WTC11 (cell line): ENCODE data around the gene TAF10. TPM values are rescaled to one million over a fixed set of nuclear protein-coding genes. Genes with fewer than 3 reads are reported as not detected.

Experiments used
- ATAC-seq: fragments of 200-7000 bp; cut with Tn5 transposase; 2 replicates; pipeline ENCODE4 v1.10.0; 2021; ENCODE audit warnings: mild to moderate bottlenecking, moderate library complexity
- CTCF ChIA-PET: fragments of 300-600 bp; sonication (Branson Sonifier 250); formaldehyde crosslinking; loops from one replicate; lab custom pipeline; 2021; ENCODE audit warnings: antibody characterized with exemption; lab: Charles Lee
- POLR2A ChIA-PET: fragments of 350-600 bp; sonication (Branson Sonifier 250); formaldehyde crosslinking; loops from one replicate; lab custom pipeline; 2021; ENCODE audit warnings: antibody characterized with exemption; lab: Charles Lee
- DNase-seq: peaks from one replicate; pipeline ENCODE4 v3.0.0; 2021; ENCODE audit warnings: low spot score
- H3K27ac Mint-ChIP-seq: 2 replicates; pipeline ENCODE4 v1.8.0; 2021; ENCODE audit warnings: mixed read lengths
- H3K27me3 Mint-ChIP-seq: 2 replicates; pipeline ENCODE4 v1.8.0; 2021; ENCODE audit warnings: low read depth, mild to moderate bottlenecking, moderate library complexity, mixed read lengths
- H3K36me3 Mint-ChIP-seq: 2 replicates; pipeline ENCODE4 v1.8.0; 2021; ENCODE audit warnings: mixed read lengths
- H3K4me1 Mint-ChIP-seq: 2 replicates; pipeline ENCODE4 v1.8.0; 2022; ENCODE audit warnings: mixed read lengths
- H3K4me3 Mint-ChIP-seq: 2 replicates; pipeline ENCODE4 v1.8.0; 2021; ENCODE audit warnings: mild to moderate bottlenecking, moderate library complexity, mixed read lengths
- H3K9me3 Mint-ChIP-seq: 2 replicates; pipeline ENCODE4 v1.8.0; 2021; ENCODE audit warnings: mixed read lengths
- ATF1 ChIP-seq: sonication (generic); formaldehyde crosslinking; IDR thresholded peaks from 2 replicates; pipeline ENCODE4 v1.8.1; 2023; ENCODE audit warnings: mild to moderate bottlenecking, moderate library complexity, missing genetic modification reagents
- FOXJ3 ChIP-seq: sonication (generic); formaldehyde crosslinking; IDR thresholded peaks from 2 replicates; pipeline ENCODE4 v1.9.0; 2021; ENCODE audit warnings: missing genetic modification reagents, mild to moderate bottlenecking, borderline replicate concordance
- GTF2I ChIP-seq: fragments of 250-450 bp; sonication (Bioruptor Pico); conservative IDR thresholded peaks from 2 replicates; pipeline ENCODE4 v1.4.0; 2021; ENCODE audit warnings: mild to moderate bottlenecking
- JUN ChIP-seq: sonication (generic); formaldehyde crosslinking; IDR thresholded peaks from 2 replicates; pipeline ENCODE4 v1.8.0; 2023; ENCODE audit warnings: mild to moderate bottlenecking, missing genetic modification reagents
- KAT7 ChIP-seq: sonication (generic); formaldehyde crosslinking; IDR thresholded peaks from 2 replicates; pipeline ENCODE4 v1.8.1; 2023; ENCODE audit warnings: missing genetic modification reagents, mild to moderate bottlenecking, borderline replicate concordance
- NFE2L1 ChIP-seq: sonication (generic); formaldehyde crosslinking; IDR thresholded peaks from 2 replicates; pipeline ENCODE4 v1.8.1; 2023; ENCODE audit warnings: missing genetic modification reagents
- NR3C1 ChIP-seq: sonication (generic); formaldehyde crosslinking; conservative IDR thresholded peaks from 2 replicates; pipeline ENCODE4 v1.8.1; 2023; ENCODE audit warnings: low read depth, mild to moderate bottlenecking, missing genetic modification reagents
- ZNF121 ChIP-seq: sonication (generic); formaldehyde crosslinking; IDR thresholded peaks from 2 replicates; pipeline ENCODE4 v1.8.0; 2023; ENCODE audit warnings: missing genetic modification reagents
- total RNA-seq: library from RNA; stranded (reverse); gene quantifications from 3 replicates; pipeline ENCODE4 v1.2.3, GENCODE V29; 2021
- TF ChIP-seq, protein P1 (sequence below): sonication (generic); formaldehyde crosslinking; IDR thresholded peaks from 2 replicates; pipeline ENCODE4 v1.8.1; 2023; ENCODE audit warnings: mild to moderate bottlenecking, missing genetic modification reagents, moderate library complexity
- TF ChIP-seq, protein P2 (sequence below): sonication (generic); formaldehyde crosslinking; IDR thresholded peaks from 2 replicates; pipeline ENCODE4 v1.8.0; 2023; ENCODE audit warnings: missing genetic modification reagents, mild to moderate bottlenecking, borderline replicate concordance
- TF ChIP-seq, protein P3 (sequence below): sonication (generic); formaldehyde crosslinking; IDR thresholded peaks from 2 replicates; pipeline ENCODE4 v1.8.0; 2023; ENCODE audit warnings: mild to moderate bottlenecking, missing genetic modification reagents
- TF ChIP-seq, protein P4 (sequence below): sonication (generic); formaldehyde crosslinking; IDR thresholded peaks from 2 replicates; pipeline ENCODE4 v1.8.0; 2022; ENCODE audit warnings: missing genetic modification reagents
- TF ChIP-seq, protein P5 (sequence below): sonication (generic); formaldehyde crosslinking; IDR thresholded peaks from 2 replicates; pipeline ENCODE4 v1.8.1; 2023; ENCODE audit warnings: mild to moderate bottlenecking, moderate library complexity, missing genetic modification reagents
- TF ChIP-seq, protein P6 (sequence below): fragments of 250-450 bp; sonication (Bioruptor Pico); IDR thresholded peaks from 2 replicates; pipeline ENCODE4 v1.9.0; 2021; ENCODE audit warnings: mild to moderate bottlenecking, borderline replicate concordance
- TF ChIP-seq, protein P7 (sequence below): fragments of 250-450 bp; sonication (Bioruptor Pico); IDR thresholded peaks from 2 replicates; pipeline ENCODE4 v1.9.0; 2021; ENCODE audit warnings: mild to moderate bottlenecking

TAF10 gene
- total RNA-seq, 1 experiment from 2014 or later: 165 TPM

DNA sequence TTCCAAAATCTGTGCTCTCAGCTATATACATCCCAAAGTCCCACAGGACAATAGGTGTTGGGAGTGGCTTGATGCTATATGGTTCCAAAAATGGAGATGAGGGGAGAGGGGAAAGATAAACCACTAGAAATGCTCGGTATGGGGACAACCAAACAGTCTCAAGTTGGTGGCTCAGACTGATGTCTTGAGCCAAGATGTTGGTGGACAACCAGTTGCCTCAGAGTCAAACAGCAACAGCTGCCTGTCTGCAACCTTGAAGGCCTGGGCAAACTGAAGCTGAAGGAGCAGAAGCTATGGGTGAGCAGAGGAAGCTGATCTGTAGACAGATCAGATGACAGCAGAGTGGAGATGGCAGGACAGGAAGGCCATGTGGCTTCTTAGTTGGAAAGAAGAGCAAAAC is 12.6 kb downstream of the TAF10 start:
- DNase-seq: no peak
- H3K4me1 Mint-ChIP-seq: peaks cover 3% of the 10 kb centered on the region; the same call in 1 of the 2 replicates
- TF ChIP-seq, protein P1, sequence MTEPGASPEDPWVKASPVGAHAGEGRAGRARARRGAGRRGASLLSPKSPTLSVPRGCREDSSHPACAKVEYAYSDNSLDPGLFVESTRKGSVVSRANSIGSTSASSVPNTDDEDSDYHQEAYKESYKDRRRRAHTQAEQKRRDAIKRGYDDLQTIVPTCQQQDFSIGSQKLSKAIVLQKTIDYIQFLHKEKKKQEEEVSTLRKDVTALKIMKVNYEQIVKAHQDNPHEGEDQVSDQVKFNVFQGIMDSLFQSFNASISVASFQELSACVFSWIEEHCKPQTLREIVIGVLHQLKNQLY (CRISPR knock-in tag): no peak
- TF ChIP-seq ZNF121 (CRISPR knock-in tag): no peak
- no peak for TF ChIP-seq KAT7
- TF ChIP-seq, protein P2, sequence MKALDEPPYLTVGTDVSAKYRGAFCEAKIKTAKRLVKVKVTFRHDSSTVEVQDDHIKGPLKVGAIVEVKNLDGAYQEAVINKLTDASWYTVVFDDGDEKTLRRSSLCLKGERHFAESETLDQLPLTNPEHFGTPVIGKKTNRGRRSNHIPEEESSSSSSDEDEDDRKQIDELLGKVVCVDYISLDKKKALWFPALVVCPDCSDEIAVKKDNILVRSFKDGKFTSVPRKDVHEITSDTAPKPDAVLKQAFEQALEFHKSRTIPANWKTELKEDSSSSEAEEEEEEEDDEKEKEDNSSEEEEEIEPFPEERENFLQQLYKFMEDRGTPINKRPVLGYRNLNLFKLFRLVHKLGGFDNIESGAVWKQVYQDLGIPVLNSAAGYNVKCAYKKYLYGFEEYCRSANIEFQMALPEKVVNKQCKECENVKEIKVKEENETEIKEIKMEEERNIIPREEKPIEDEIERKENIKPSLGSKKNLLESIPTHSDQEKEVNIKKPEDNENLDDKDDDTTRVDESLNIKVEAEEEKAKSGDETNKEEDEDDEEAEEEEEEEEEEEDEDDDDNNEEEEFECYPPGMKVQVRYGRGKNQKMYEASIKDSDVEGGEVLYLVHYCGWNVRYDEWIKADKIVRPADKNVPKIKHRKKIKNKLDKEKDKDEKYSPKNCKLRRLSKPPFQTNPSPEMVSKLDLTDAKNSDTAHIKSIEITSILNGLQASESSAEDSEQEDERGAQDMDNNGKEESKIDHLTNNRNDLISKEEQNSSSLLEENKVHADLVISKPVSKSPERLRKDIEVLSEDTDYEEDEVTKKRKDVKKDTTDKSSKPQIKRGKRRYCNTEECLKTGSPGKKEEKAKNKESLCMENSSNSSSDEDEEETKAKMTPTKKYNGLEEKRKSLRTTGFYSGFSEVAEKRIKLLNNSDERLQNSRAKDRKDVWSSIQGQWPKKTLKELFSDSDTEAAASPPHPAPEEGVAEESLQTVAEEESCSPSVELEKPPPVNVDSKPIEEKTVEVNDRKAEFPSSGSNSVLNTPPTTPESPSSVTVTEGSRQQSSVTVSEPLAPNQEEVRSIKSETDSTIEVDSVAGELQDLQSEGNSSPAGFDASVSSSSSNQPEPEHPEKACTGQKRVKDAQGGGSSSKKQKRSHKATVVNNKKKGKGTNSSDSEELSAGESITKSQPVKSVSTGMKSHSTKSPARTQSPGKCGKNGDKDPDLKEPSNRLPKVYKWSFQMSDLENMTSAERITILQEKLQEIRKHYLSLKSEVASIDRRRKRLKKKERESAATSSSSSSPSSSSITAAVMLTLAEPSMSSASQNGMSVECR (CRISPR knock-in tag): no peak
- no peak for TF ChIP-seq ATF1
- TF ChIP-seq, protein P3, sequence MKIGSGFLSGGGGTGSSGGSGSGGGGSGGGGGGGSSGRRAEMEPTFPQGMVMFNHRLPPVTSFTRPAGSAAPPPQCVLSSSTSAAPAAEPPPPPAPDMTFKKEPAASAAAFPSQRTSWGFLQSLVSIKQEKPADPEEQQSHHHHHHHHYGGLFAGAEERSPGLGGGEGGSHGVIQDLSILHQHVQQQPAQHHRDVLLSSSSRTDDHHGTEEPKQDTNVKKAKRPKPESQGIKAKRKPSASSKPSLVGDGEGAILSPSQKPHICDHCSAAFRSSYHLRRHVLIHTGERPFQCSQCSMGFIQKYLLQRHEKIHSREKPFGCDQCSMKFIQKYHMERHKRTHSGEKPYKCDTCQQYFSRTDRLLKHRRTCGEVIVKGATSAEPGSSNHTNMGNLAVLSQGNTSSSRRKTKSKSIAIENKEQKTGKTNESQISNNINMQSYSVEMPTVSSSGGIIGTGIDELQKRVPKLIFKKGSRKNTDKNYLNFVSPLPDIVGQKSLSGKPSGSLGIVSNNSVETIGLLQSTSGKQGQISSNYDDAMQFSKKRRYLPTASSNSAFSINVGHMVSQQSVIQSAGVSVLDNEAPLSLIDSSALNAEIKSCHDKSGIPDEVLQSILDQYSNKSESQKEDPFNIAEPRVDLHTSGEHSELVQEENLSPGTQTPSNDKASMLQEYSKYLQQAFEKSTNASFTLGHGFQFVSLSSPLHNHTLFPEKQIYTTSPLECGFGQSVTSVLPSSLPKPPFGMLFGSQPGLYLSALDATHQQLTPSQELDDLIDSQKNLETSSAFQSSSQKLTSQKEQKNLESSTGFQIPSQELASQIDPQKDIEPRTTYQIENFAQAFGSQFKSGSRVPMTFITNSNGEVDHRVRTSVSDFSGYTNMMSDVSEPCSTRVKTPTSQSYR (CRISPR knock-in tag): no peak
- TF ChIP-seq, protein P4, sequence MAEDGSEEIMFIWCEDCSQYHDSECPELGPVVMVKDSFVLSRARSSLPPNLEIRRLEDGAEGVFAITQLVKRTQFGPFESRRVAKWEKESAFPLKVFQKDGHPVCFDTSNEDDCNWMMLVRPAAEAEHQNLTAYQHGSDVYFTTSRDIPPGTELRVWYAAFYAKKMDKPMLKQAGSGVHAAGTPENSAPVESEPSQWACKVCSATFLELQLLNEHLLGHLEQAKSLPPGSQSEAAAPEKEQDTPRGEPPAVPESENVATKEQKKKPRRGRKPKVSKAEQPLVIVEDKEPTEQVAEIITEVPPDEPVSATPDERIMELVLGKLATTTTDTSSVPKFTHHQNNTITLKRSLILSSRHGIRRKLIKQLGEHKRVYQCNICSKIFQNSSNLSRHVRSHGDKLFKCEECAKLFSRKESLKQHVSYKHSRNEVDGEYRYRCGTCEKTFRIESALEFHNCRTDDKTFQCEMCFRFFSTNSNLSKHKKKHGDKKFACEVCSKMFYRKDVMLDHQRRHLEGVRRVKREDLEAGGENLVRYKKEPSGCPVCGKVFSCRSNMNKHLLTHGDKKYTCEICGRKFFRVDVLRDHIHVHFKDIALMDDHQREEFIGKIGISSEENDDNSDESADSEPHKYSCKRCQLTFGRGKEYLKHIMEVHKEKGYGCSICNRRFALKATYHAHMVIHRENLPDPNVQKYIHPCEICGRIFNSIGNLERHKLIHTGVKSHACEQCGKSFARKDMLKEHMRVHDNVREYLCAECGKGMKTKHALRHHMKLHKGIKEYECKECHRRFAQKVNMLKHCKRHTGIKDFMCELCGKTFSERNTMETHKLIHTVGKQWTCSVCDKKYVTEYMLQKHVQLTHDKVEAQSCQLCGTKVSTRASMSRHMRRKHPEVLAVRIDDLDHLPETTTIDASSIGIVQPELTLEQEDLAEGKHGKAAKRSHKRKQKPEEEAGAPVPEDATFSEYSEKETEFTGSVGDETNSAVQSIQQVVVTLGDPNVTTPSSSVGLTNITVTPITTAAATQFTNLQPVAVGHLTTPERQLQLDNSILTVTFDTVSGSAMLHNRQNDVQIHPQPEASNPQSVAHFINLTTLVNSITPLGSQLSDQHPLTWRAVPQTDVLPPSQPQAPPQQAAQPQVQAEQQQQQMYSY (CRISPR knock-in tag): no peak
- TF ChIP-seq JUN (CRISPR knock-in tag): no peak
- no peak for TF ChIP-seq FOXJ3 (CRISPR knock-in tag)
- TF ChIP-seq NR3C1 (CRISPR knock-in tag): no peak
- no peak for TF ChIP-seq NFE2L1
- TF ChIP-seq, protein P5, sequence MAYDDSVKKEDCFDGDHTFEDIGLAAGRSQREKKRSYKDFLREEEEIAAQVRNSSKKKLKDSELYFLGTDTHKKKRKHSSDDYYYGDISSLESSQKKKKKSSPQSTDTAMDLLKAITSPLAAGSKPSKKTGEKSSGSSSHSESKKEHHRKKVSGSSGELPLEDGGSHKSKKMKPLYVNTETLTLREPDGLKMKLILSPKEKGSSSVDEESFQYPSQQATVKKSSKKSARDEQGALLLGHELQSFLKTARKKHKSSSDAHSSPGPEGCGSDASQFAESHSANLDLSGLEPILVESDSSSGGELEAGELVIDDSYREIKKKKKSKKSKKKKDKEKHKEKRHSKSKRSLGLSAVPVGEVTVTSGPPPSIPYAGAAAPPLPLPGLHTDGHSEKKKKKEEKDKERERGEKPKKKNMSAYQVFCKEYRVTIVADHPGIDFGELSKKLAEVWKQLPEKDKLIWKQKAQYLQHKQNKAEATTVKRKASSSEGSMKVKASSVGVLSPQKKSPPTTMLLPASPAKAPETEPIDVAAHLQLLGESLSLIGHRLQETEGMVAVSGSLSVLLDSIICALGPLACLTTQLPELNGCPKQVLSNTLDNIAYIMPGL (CRISPR knock-in tag): no peak
- TF ChIP-seq, protein P6, sequence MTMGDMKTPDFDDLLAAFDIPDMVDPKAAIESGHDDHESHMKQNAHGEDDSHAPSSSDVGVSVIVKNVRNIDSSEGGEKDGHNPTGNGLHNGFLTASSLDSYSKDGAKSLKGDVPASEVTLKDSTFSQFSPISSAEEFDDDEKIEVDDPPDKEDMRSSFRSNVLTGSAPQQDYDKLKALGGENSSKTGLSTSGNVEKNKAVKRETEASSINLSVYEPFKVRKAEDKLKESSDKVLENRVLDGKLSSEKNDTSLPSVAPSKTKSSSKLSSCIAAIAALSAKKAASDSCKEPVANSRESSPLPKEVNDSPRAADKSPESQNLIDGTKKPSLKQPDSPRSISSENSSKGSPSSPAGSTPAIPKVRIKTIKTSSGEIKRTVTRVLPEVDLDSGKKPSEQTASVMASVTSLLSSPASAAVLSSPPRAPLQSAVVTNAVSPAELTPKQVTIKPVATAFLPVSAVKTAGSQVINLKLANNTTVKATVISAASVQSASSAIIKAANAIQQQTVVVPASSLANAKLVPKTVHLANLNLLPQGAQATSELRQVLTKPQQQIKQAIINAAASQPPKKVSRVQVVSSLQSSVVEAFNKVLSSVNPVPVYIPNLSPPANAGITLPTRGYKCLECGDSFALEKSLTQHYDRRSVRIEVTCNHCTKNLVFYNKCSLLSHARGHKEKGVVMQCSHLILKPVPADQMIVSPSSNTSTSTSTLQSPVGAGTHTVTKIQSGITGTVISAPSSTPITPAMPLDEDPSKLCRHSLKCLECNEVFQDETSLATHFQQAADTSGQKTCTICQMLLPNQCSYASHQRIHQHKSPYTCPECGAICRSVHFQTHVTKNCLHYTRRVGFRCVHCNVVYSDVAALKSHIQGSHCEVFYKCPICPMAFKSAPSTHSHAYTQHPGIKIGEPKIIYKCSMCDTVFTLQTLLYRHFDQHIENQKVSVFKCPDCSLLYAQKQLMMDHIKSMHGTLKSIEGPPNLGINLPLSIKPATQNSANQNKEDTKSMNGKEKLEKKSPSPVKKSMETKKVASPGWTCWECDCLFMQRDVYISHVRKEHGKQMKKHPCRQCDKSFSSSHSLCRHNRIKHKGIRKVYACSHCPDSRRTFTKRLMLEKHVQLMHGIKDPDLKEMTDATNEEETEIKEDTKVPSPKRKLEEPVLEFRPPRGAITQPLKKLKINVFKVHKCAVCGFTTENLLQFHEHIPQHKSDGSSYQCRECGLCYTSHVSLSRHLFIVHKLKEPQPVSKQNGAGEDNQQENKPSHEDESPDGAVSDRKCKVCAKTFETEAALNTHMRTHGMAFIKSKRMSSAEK (CRISPR knock-in tag): no peak
- no peak for TF ChIP-seq GTF2I (CRISPR knock-in tag)
- TF ChIP-seq, protein P7, sequence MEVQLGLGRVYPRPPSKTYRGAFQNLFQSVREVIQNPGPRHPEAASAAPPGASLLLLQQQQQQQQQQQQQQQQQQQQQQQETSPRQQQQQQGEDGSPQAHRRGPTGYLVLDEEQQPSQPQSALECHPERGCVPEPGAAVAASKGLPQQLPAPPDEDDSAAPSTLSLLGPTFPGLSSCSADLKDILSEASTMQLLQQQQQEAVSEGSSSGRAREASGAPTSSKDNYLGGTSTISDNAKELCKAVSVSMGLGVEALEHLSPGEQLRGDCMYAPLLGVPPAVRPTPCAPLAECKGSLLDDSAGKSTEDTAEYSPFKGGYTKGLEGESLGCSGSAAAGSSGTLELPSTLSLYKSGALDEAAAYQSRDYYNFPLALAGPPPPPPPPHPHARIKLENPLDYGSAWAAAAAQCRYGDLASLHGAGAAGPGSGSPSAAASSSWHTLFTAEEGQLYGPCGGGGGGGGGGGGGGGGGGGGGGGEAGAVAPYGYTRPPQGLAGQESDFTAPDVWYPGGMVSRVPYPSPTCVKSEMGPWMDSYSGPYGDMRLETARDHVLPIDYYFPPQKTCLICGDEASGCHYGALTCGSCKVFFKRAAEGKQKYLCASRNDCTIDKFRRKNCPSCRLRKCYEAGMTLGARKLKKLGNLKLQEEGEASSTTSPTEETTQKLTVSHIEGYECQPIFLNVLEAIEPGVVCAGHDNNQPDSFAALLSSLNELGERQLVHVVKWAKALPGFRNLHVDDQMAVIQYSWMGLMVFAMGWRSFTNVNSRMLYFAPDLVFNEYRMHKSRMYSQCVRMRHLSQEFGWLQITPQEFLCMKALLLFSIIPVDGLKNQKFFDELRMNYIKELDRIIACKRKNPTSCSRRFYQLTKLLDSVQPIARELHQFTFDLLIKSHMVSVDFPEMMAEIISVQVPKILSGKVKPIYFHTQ (CRISPR knock-in tag): no peak

More for the DNA sequence above, 12.6 kb downstream of the TAF10 start:
- Mint-ChIP-seq H3K9me3 (no peaks in the 10 kb centered on the region), H3K4me3 (no peak overlapping the region), H3K36me3 (peaks cover 19% of the 10 kb centered on the region), H3K27ac (no peak overlapping the region), H3K27me3 (no peaks in the 10 kb centered on the region)
- CTCF ChIA-PET: no interaction called here
- POLR2A ChIA-PET: no interaction called here
- ATAC-seq: no peak
